K562 (cell line): ENCODE data around the gene AGMO. TPM values are rescaled to one million over a fixed set of nuclear protein-coding genes. Genes with fewer than 3 reads are reported as not detected.

Experiments used
- ATAC-seq: fragments of 200-7000 bp; cut with Tn5 transposase; 3 replicates; pipeline ENCODE4 v1.9.1; 2020; ENCODE audit warnings: moderate library complexity
- BruUV-seq: library from RNA; stranded (reverse); fragments of 400-500 nt; replicated peaks from 2 replicates; lab custom pipeline; 2021; lab: Mats Ljungman, UMichigan
- CTCF ChIA-PET: fragments of 300-600 bp; formaldehyde crosslinking; extraction: SDS; loops from one replicate; lab custom pipeline; 2021; ENCODE audit warnings: low intra/inter-chr PET ratio; lab: Yijun Ruan, JAX
- POLR2A ChIA-PET: fragments of 300-600, 350-650 bp; sonication (Branson Sonifier 250); formaldehyde crosslinking; extraction: SDS; loops from one replicate; lab custom pipeline; 2021; ENCODE audit warnings: antibody characterized with exemption, inconsistent platforms; lab: Yijun Ruan, JAX
- DNase-seq, 4 experiments: peaks; one replicate each; pipeline versions ENCODE4 v3.0.0 to v3.0.0-alpha.2; 2011 to 2018; ENCODE audit warnings: low spot score in 3 of 4, mixed read lengths in 3 of 4; ENCODE audit errors: extremely low read depth in 1 of 4
- FAIRE-seq: peaks from 2 replicates; lab custom pipeline; 2011; peaks lifted over from hg19 to GRCh38; lab: Jason Lieb, UNC
- H2AFZ ChIP-seq: 2 replicates; pipeline ENCODE4 v1.6.0; 2011; ENCODE audit warnings: low read depth, low read length, control low read depth, inconsistent platforms
- H3K27ac ChIP-seq: fragments of 200-600 bp; 3 replicates; pipeline ENCODE4 v1.8.0; 2011; ENCODE audit warnings: low read depth, mild to moderate bottlenecking, control low read depth, inconsistent platforms, low read length, moderate library complexity, mixed read lengths; ENCODE audit errors: extremely low read depth
- H3K27me3 ChIP-seq, 2 experiments: fragments of 300-600 bp in 1 of 2; 2 replicates in 1 of 2; 3 replicates in 1 of 2; pipeline versions ENCODE4 v1.6.0 to v1.8.0; 2011; ENCODE audit warnings: inconsistent platforms in 2 of 2, low read length in 2 of 2, mild to moderate bottlenecking in 1 of 2, mixed read lengths in 1 of 2, moderate library complexity in 1 of 2; ENCODE audit not compliant: control insufficient read depth in 2 of 2, insufficient read depth in 2 of 2
- H3K36me3 ChIP-seq: fragments of 300-600 bp; 3 replicates; pipeline ENCODE4 v1.8.0; 2011; ENCODE audit warnings: mild to moderate bottlenecking, low read length, inconsistent platforms; ENCODE audit not compliant: control insufficient read depth, insufficient read depth
- H3K4me1 ChIP-seq, 2 experiments: fragments of 200-600 bp in 1 of 2; replicated peaks in 1 of 2; 2 replicates in 1 of 2; 3 replicates in 1 of 2; pipeline versions ENCODE4 v1.5.1 to v1.8.0; 2011; ENCODE audit warnings: inconsistent platforms in 2 of 2, low read length in 2 of 2, mild to moderate bottlenecking in 1 of 2, mixed read lengths in 1 of 2, moderate library complexity in 1 of 2; ENCODE audit not compliant: control insufficient read depth in 2 of 2, insufficient read depth in 2 of 2
- H3K4me2 ChIP-seq: 2 replicates; pipeline ENCODE4 v1.6.1; 2011; ENCODE audit warnings: low read length, control low read depth, inconsistent platforms, mixed read lengths; ENCODE audit not compliant: insufficient read depth
- H3K4me3 ChIP-seq: fragments of 200-600 bp; sonication (generic), shearing (Covaris generic); 2 replicates; pipeline ENCODE4 v1.5.1; 2016; ENCODE audit warnings: control low read depth, inconsistent platforms
- H3K79me2 ChIP-seq: fragments of 200-600 bp; 3 replicates; pipeline ENCODE4 v1.8.0; 2011; ENCODE audit warnings: low read length, inconsistent platforms; ENCODE audit not compliant: control insufficient read depth, insufficient read depth
- H3K9ac ChIP-seq, 2 experiments: 2 replicates each; pipeline versions ENCODE4 v1.6.0 to v1.6.1; 2011; ENCODE audit warnings: low read depth in 2 of 2, low read length in 2 of 2, control low read depth in 1 of 2, inconsistent platforms in 1 of 2, mild to moderate bottlenecking in 1 of 2, mixed read lengths in 1 of 2; ENCODE audit not compliant: insufficient read depth in 1 of 2
- H3K9me1 ChIP-seq: one replicate; pipeline ENCODE4 v1.6.0; 2011; ENCODE audit warnings: inconsistent platforms, mild to moderate bottlenecking, low read length, moderate library complexity; ENCODE audit not compliant: control insufficient read depth, insufficient read depth
- H3K9me3 ChIP-seq: replicated peaks from 2 replicates; pipeline ENCODE4 v1.5.1; 2011; ENCODE audit warnings: low read depth, low read length, inconsistent platforms; ENCODE audit not compliant: control insufficient read depth, insufficient read depth
- H4K20me1 ChIP-seq: replicated peaks from 2 replicates; pipeline ENCODE4 v1.6.1; 2011; ENCODE audit warnings: low read length, inconsistent platforms, mixed read lengths; ENCODE audit not compliant: control insufficient read depth, insufficient read depth
- ARNT ChIP-seq, 2 experiments: fragments of 450-650 bp; IDR thresholded peaks; 2 replicates each; pipeline ENCODE4 v1.6.1; 2016; ENCODE audit warnings: mild to moderate bottlenecking in 1 of 2
- CBX2 ChIP-seq: fragments of 200-600 bp; sonication (generic); IDR thresholded peaks from one replicate; pipeline ENCODE4 v1.6.1; 2012; ENCODE audit warnings: mild to moderate bottlenecking, low read length, inconsistent platforms; ENCODE audit not compliant: insufficient read depth, poor library complexity, severe bottlenecking
- HDAC1 ChIP-seq, 2 experiments: fragments of 450-650 bp; IDR thresholded peaks; 2 replicates each; pipeline ENCODE4 v1.6.1; 2016 to 2017; ENCODE audit warnings: inconsistent platforms in 1 of 2, mild to moderate bottlenecking in 1 of 2, moderate library complexity in 1 of 2
- KAT2B ChIP-seq: IDR thresholded peaks from one replicate; pipeline ENCODE4 v1.6.1; 2012; ENCODE audit warnings: low read depth, mild to moderate bottlenecking, control low read depth, inconsistent platforms, low read length, moderate library complexity
- NFATC3 ChIP-seq: fragments of 450-650 bp; IDR thresholded peaks from 2 replicates; pipeline ENCODE4 v1.6.1; 2017; ENCODE audit warnings: mild to moderate bottlenecking
- NUFIP1 ChIP-seq: fragments of 450-650 bp; IDR thresholded peaks from 2 replicates; pipeline ENCODE4 v1.6.1; 2018; ENCODE audit not compliant: partially characterized antibody
- PHF20 ChIP-seq: fragments of 450-650 bp; IDR thresholded peaks from 2 replicates; pipeline ENCODE4 v1.6.1; 2018; ENCODE audit not compliant: partially characterized antibody
- POLR2AphosphoS2 ChIP-seq: IDR thresholded peaks from 2 replicates; pipeline ENCODE4 v1.6.1; 2012; ENCODE audit warnings: low read length, improper control_type of control experiment
- RCOR1 ChIP-seq, 2 experiments: IDR thresholded peaks; 2 replicates each; pipeline ENCODE4 v1.6.1; 2012; ENCODE audit warnings: low read depth in 2 of 2, low read length in 2 of 2, borderline replicate concordance in 1 of 2, improper control_type of control experiment in 1 of 2
- TARDBP ChIP-seq: fragments of 450-650 bp; IDR thresholded peaks from 2 replicates; pipeline ENCODE4 v1.6.1; 2016
- TCF3 ChIP-seq: sonication (generic); formaldehyde crosslinking; IDR thresholded peaks from 2 replicates; pipeline ENCODE4 v1.4.0; 2020; ENCODE audit warnings: mild to moderate bottlenecking, missing genetic modification reagents
- ZNF134 ChIP-seq: fragments of 250-450 bp; sonication (Bioruptor Pico); conservative IDR thresholded peaks from 2 replicates; pipeline ENCODE4 v1.4.0; 2020
- ZNF408 ChIP-seq: fragments of 250-450 bp; sonication (Bioruptor Pico); IDR thresholded peaks from 2 replicates; pipeline ENCODE4 v1.4.0; 2020; ENCODE audit warnings: low read depth, mild to moderate bottlenecking, moderate library complexity
- WGBS: fragments of 100-300 bp; shearing (Covaris generic); methylation state at CpG from one replicate; pipeline ENCODE4 v1.1.6; 2016; ENCODE audit warnings: low coverage, mixed read lengths; ENCODE audit not compliant: insufficient coverage; ENCODE audit errors: missing lambda C conversion rate; 5-methylcytosine and 5-hydroxymethylcytosine counted together
- in situ Hi-C: fragments of 300-500 bp; cut with MboI; formaldehyde crosslinking; loops from 4 replicates; pipeline ENCODE4 v1.15.0; 2018; ENCODE audit warnings: inconsistent platforms, mixed read lengths
- intact Hi-C: fragments of 100-400 bp; cut with micrococcal nuclease; formaldehyde crosslinking; loops from 2 replicates; pipeline ENCODE4 v1.14.2; 2022
- polyA plus RNA-seq, 8 experiments: library from polyadenylated mRNA; depleted of rRNA in 4 of 8; stranded (reverse) in 5 of 8; unstranded in 3 of 8; fragments of >200 nt; fragmentation: Nextera tagmentation in 2 of 8; fragmentation: Illumina TruSeq in 1 of 8; extraction: Ambion mirVana in 2 of 8; extraction: Trizol in 1 of 8; gene quantifications; 2 replicates each; pipeline versions ENCODE4 v1.2.1 to v1.2.3, GENCODE V29; 2011 to 2014; ENCODE audit warnings: inconsistent platforms in 1 of 8, missing spikeins in 1 of 8
- total RNA-seq, 7 experiments: library from RNA; depleted of rRNA in 6 of 7; stranded (reverse); fragments of >200 nt in 6 of 7; fragmentation: Illumina TruSeq in 2 of 7; extraction: Trizol in 2 of 7; gene quantifications; 2 replicates each; pipeline versions ENCODE4 v1.2.1 to v1.2.3, GENCODE V29; 2011 to 2021; ENCODE audit warnings: low replicate concordance in 1 of 7
- TF ChIP-seq, protein P1 (sequence below): fragments of 250-450 bp; sonication (Bioruptor Pico); IDR thresholded peaks from 2 replicates; pipeline ENCODE4 v1.6.1; 2021; ENCODE audit warnings: mild to moderate bottlenecking
- TF ChIP-seq, protein P2 (sequence below): fragments of 250-450 bp; sonication (Bioruptor Pico); IDR thresholded peaks from 2 replicates; pipeline ENCODE4 v1.8.0; 2021; ENCODE audit warnings: moderate library complexity, mild to moderate bottlenecking, inconsistent platforms

Gene AGMO
- total and polyA plus RNA-seq, 9 of the 15 experiments (the other 6 are each of a cell fraction or from before 2014, with no cell fraction given), result 0.30 to 1.4 (median 0.69) TPM; not detected in 1

DNA sequence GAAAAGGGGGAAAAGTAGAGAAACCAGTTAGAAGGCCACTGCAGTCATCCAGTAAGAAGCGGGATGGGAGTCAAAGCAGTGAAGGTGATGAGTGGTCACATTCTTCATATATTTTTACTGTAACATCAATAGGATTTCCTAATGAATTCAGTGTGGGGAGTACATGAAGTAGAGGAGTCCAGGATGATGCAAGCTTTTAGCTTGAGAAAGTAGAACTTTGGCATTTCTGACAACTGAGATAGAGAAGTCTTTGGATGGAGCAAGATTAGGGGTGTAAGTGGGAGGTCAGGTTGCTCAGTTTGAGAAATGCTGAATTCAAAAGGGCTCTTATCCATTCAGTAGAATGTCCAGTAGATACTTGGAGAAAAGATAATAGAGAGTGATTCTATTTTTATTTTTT, 395.2 kb downstream of the AGMO start:
- ATAC-seq, result no peak
- no TSS peak for BruUV-seq
- Histone ChIP-seq H3K9me3 (no peaks in the 10 kb centered on the region), H3K4me3 (no peak overlapping the region), H3K27me3 (no peaks in the 10 kb centered on the region), H3K79me2 (no peaks in the 10 kb centered on the region), H3K27ac (no peak overlapping the region), H4K20me1 (no peaks in the 10 kb centered on the region), H3K9ac (no peak overlapping the region), H3K9me1 (no peaks in the 10 kb centered on the region), H2AFZ (no peak overlapping the region), H3K4me2 (no peak overlapping the region), H3K36me3 (no peaks in the 10 kb centered on the region), H3K4me1 (no peaks in the 10 kb centered on the region)
- in situ Hi-C loops, result no loop called here
- no peak for DNase-seq
- CTCF ChIA-PET, result no interaction called here
- TF ChIP-seq NFATC3 (no peak), CBX2 (no peak), ZNF408 (CRISPR knock-in tag) (no peak), NUFIP1 (no peak), POLR2AphosphoS2 (no peak), RCOR1 (IDR thresholded peaks at IDR 0.05; ENCODE audit: borderline replicate concordance in 1 of 2, low read depth in 2 of 2, low read length in 2 of 2) (no peak), PHF20 (no peak), HDAC1 (IDR thresholded peaks at IDR 0.05) (no peak), TCF3 (CRISPR knock-in tag) (no peak), ZNF134 (CRISPR knock-in tag) (no peak), KAT2B (no peak), ARNT (IDR thresholded peaks at IDR 0.05) (no peak), TARDBP (no peak)
- TF ChIP-seq, protein P1, sequence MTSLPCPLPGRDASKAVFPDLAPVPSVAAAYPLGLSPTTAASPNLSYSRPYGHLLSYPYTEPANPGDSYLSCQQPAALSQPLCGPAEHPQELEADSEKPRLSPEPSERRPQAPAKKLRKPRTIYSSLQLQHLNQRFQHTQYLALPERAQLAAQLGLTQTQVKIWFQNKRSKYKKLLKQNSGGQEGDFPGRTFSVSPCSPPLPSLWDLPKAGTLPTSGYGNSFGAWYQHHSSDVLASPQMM, result no peak
- TF ChIP-seq, protein P2, sequence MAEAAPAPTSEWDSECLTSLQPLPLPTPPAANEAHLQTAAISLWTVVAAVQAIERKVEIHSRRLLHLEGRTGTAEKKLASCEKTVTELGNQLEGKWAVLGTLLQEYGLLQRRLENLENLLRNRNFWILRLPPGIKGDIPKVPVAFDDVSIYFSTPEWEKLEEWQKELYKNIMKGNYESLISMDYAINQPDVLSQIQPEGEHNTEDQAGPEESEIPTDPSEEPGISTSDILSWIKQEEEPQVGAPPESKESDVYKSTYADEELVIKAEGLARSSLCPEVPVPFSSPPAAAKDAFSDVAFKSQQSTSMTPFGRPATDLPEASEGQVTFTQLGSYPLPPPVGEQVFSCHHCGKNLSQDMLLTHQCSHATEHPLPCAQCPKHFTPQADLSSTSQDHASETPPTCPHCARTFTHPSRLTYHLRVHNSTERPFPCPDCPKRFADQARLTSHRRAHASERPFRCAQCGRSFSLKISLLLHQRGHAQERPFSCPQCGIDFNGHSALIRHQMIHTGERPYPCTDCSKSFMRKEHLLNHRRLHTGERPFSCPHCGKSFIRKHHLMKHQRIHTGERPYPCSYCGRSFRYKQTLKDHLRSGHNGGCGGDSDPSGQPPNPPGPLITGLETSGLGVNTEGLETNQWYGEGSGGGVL (CRISPR knock-in tag), result no peak
- FAIRE-seq, result no peak
- POLR2A ChIA-PET, result no interaction called here
- intact Hi-C loops, result no loop called here
- 0% methylated on average over 1 of the region's 1 CpG for WGBS
